Neutrophil (primary cell): Measurements from ENCODE around the gene TLN1.

Experiments used
- H3K27ac ChIP-seq: fragments of 200-600 bp; sonication (generic); 2 replicates; pipeline ENCODE4 v1.5.1; 2016; ENCODE audit warnings: mild to moderate bottlenecking, moderate library complexity
- H3K27me3 ChIP-seq: fragments of 200-600 bp; sonication (generic); 2 replicates; pipeline ENCODE4 v1.6.0; 2016; ENCODE audit warnings: mild to moderate bottlenecking
- H3K36me3 ChIP-seq: fragments of 200-600 bp; sonication (generic); 2 replicates; pipeline ENCODE4 v1.5.1; 2017
- H3K4me1 ChIP-seq, 2 experiments: fragments of 200-600 bp in 1 of 2; sonication (generic) in 1 of 2; 1 replicate in 1 of 2; 2 replicates in 1 of 2; pipeline versions ENCODE4 v1.5.1 to v1.6.1; 2013 to 2016; ENCODE audit warnings: low read depth in 1 of 2, low read length in 1 of 2, mild to moderate bottlenecking in 1 of 2, moderate library complexity in 1 of 2; ENCODE audit not compliant: control insufficient read depth in 1 of 2, insufficient read depth in 1 of 2
- H3K4me3 ChIP-seq, 2 experiments: fragments of 200-600 bp in 1 of 2; sonication (generic) in 1 of 2; 1 replicate in 1 of 2; 2 replicates in 1 of 2; pipeline ENCODE4 v1.5.1; 2013 to 2016; ENCODE audit warnings: low read depth in 1 of 2, low read length in 1 of 2, mild to moderate bottlenecking in 1 of 2, moderate library complexity in 1 of 2
- H3K9me3 ChIP-seq: fragments of 200-600 bp; sonication (generic); 2 replicates; pipeline ENCODE4 v1.5.1; 2016
- CTCF ChIP-seq: fragments of 200-600 bp; sonication (generic); IDR thresholded peaks from 2 replicates; pipeline ENCODE4 v1.5.1; 2016; ENCODE audit warnings: antibody characterized with exemption

TLN1 gene

GRCh38 chr9:35673132-35674024, 58.6 kb downstream of the TLN1 start, which contains the start of gene CA9:
Gene CA9, plus strand, starts transcription at chr9:35673928. Its CDS starts 32 bp downstream, at chr9:35673960.
- H3K4me3 ChIP-seq, result no peak within 1 kb of the TSS
- TF ChIP-seq CTCF, result no peak
- no peaks in the 10 kb centered on the region for H3K9me3 ChIP-seq
- H3K4me1 ChIP-seq, result peaks cover 4 to 13% of the 10 kb centered on the region in 2 experiments
- H3K36me3 ChIP-seq, result no peaks in the 10 kb centered on the region
- H3K27ac ChIP-seq, result no peak within 1 kb of the TSS
- peaks cover 45% of the 10 kb centered on the region for H3K27me3 ChIP-seq

- Histone ChIP-seq H3K27ac (no peak overlapping the region), H3K4me1 (peaks cover 12 to 13% of the 10 kb centered on the region in 2 experiments), H3K9me3 (no peaks in the 10 kb centered on the region), H3K27me3 (peaks cover 17% of the 10 kb centered on the region), H3K4me3 (no peak overlapping the region), H3K36me3 (no peaks in the 10 kb centered on the region)
- TF ChIP-seq CTCF, result no peak
Measured at GRCh38 chr9:35669331-35670145, 62.5 kb downstream of the TLN1 start.

GRCh38 chr9:35667939-35668338, 64.1 kb downstream of the TLN1 start:
- Histone ChIP-seq H3K27me3 (peaks cover 1% of the 10 kb centered on the region), H3K4me3 (no peak overlapping the region), H3K27ac (no peak overlapping the region), H3K36me3 (no peaks in the 10 kb centered on the region), H3K9me3 (no peaks in the 10 kb centered on the region), H3K4me1 (peaks cover 22 to 25% of the 10 kb centered on the region in 2 experiments)
- TF ChIP-seq CTCF, result no peak

- TF ChIP-seq CTCF, result no peak
- Histone ChIP-seq H3K27ac (no peak overlapping the region), H3K4me1 (peaks cover 22 to 25% of the 10 kb centered on the region in 2 experiments), H3K4me3 (no peak overlapping the region), H3K36me3 (no peaks in the 10 kb centered on the region), H3K9me3 (no peaks in the 10 kb centered on the region), H3K27me3 (no peaks in the 10 kb centered on the region)
Measured at GRCh38 chr9:35666549-35666948, 65.4 kb downstream of the TLN1 start.

GRCh38 chr9:35666045-35666444, 66.0 kb downstream of the TLN1 start:
- no peak overlapping the region for H3K4me3 ChIP-seq
- H3K27me3 ChIP-seq, result no peaks in the 10 kb centered on the region
- H3K4me1 ChIP-seq, result peaks cover 22 to 25% of the 10 kb centered on the region in 2 experiments
- H3K9me3 ChIP-seq, result no peaks in the 10 kb centered on the region
- no peak overlapping the region for H3K27ac ChIP-seq
- H3K36me3 ChIP-seq, result no peaks in the 10 kb centered on the region
- TF ChIP-seq CTCF, result no peak
